Measurements from ENCODE around the gene DPH5. TPM values are rescaled to one million over a fixed set of nuclear protein-coding genes. Genes with fewer than 3 reads are reported as not detected.
"Not testable (repeated sequence)": the region's sequence is repeated elsewhere in the genome, so short reads cannot be mapped to it uniquely, and the experiment has no call there.

DPH5 gene, protein sequence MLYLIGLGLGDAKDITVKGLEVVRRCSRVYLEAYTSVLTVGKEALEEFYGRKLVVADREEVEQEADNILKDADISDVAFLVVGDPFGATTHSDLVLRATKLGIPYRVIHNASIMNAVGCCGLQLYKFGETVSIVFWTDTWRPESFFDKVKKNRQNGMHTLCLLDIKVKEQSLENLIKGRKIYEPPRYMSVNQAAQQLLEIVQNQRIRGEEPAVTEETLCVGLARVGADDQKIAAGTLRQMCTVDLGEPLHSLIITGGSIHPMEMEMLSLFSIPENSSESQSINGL
- 10 to 100 TPM; 28.6 to 28.7 TPM for total RNA-seq
- long read RNA-seq, transcript DPH5-203 (8 exons, 1,316 nt): major isoform, 37 of 52 reads
- long read RNA-seq, partial matches to known transcripts: 0 of 52 reads
- long read RNA-seq, other reads (novel, unspliced or antisense): 10 of 52 reads

- DNase-seq (peak; percentile 94), ATAC-seq (peak; percentile 97 to 99)
- intact Hi-C loops (cut with DNase I): loop anchor here in 1 of 2 donors (5.0 to 10.0 kb wide), 2 partner anchors 89 to 211 kb away; partner anchors contain the start of gene S1PR1
These were observed at the start of gene DPH5 for GRCh38 chr1:101025657-101026429. DPH5 (minus strand) TSS chr1:101025784; CDS start chr1:101025443, 341 bp downstream.

DNA sequence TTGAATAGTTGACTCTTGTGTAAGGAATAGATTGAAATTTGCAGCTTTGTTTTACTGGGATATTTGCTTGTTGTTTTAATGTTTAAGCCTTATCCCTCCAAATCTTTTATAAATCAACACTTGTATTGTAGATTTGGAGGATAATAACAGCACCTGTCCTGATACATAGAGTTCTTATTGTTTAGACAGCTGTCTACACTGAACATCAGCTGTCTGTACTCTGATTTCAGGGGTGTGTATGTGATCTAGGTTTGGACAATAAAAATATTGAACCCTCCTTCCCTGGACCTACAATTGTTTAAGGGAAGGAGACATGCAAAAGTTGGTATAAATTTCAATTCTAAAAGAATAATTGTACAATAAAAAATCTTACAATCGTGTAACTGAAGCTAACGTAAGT is 48.3 kb upstream of the DPH5 start:
- no peak for DNase-seq
- no peak for ATAC-seq
- intact Hi-C loops (cut with DNase I): no loop called here

DNA sequence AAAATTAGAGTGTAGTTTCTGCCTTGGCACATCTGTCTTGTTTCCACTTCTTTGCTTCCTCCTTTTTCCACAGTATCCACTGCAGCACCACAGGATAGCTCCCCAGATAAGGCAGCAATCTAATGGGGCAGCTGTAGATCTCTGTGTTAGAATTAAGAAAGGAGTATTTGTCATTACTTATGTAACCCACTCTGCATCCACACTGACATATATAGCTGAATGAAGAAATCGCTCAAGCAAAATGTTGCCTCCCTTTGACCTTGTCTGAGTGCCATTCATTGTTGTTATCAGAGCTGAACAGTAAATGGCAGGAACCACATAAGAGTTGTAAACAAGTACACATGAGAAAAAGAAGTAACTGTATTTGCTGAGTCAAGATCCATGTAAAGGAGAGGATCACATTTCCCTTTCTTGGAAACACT is 45.9 kb upstream of the DPH5 start:
- DNase-seq (no peak), ATAC-seq (no peak)
- intact Hi-C loops (cut with DNase I): no loop called here

GRCh38 chr1:101069158-101069557 is 43.6 kb upstream of the DPH5 start:
- ATAC-seq (no peak), DNase-seq (no peak)
- intact Hi-C loops (cut with DNase I): no loop called here

DNA sequence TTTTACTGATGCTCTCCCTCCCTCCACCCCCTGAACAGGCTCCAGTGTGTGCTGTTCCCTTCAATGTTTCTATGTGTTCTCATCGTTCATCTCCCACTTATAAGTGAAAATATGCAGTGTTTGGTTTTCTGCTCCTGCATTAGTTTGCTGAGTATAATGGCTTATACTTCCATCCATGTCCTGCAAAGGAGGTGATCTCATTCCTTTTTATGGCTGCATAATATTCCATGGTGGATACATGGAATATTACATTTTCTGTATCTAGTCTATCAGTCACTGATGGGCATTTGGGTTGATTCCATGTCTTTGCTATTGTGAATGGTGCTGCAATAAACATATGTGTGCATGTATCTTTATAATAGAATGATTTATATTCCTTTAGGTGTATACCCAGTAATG is 41.4 kb upstream of the DPH5 start:
- DNase-seq; intact Hi-C loops (cut with DNase I); ATAC-seq: not testable (repeated sequence)

GRCh38 chr1:101066260-101066936 is 40.8 kb upstream of the DPH5 start:
- DNase-seq: no peak
- no peak for ATAC-seq
- intact Hi-C loops (cut with DNase I): no loop called here

DNA sequence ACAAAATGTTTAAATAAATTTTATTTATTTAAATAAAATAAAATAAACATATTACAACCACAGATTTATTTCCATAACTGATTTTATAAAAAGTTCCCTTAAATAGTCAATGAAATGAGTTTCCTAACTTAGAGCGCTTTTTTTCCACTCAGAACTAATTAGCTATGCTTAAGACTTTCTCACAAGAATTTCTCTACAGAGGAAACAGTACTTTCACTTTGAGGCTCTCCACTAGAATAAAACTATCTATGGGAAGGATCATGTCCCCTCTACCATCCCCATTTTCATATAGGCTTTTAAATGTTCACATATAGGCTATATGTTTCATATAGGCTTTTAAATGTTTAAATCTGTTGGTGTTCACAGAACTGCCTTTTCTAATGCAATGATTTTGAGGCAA is 40.0 kb upstream of the DPH5 start:
- intact Hi-C loops (cut with DNase I): no loop called here
- ATAC-seq: no peak
- no peak for DNase-seq

GRCh38 chr1:101064697-101065096 is 39.1 kb upstream of the DPH5 start:
- ATAC-seq (no peak), DNase-seq (no peak)
- intact Hi-C loops (cut with DNase I): no loop called here

GRCh38 chr1:101060992-101061391 is 35.4 kb upstream of the DPH5 start:
- ATAC-seq (no peak), DNase-seq (no peak)
- intact Hi-C loops (cut with DNase I): no loop called here

DNA sequence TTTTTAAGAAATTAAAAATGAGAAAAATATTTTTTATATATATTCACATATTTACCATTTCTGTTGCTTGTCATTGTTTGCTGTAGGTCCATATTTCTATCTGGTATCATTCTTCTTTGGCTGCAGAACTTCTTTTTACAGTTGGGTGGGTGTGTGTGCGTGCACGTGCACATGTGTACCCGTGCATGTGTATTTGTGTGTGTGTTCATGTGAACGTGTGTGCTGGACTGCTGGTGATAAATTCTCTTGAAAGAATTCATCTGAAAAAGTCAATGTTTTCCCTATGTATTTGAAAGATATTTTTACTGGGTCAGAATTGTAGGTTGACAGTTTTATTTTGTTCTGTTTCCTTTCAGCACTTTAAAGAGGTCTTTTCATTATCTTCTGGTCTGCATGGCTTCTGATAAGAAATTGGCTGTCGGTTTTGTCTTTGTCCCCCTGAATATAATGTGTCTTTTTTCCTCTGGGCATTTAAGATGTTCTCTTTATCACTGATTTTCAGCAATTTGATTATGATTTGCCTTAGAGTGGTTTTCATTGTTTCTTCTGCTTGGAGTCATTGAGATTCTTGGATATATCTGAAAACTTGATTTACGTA is 34.5 kb upstream of the DPH5 start:
- no peak for DNase-seq
- intact Hi-C loops (cut with DNase I): no loop called here
- no peak for ATAC-seq

DNA sequence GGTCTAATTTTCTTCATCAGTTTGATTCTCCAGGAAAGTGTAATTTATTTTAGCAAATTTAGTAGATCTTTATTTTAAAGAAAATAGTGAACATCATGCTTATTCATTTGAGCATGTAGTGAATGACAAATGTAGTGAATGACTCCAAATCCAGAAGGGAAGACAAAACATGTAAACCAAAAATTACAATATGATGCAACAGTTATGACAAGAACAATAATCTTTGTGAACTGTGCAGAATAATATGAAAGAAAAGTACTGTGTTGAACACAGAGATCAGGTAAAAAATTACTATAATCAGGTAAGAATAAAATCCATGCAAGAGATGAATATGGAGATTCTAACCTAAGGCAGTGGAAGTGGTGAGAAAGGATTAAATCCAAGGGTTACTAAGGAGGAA is 30.0 kb upstream of the DPH5 start:
- intact Hi-C loops (cut with DNase I): no loop called here

DNA sequence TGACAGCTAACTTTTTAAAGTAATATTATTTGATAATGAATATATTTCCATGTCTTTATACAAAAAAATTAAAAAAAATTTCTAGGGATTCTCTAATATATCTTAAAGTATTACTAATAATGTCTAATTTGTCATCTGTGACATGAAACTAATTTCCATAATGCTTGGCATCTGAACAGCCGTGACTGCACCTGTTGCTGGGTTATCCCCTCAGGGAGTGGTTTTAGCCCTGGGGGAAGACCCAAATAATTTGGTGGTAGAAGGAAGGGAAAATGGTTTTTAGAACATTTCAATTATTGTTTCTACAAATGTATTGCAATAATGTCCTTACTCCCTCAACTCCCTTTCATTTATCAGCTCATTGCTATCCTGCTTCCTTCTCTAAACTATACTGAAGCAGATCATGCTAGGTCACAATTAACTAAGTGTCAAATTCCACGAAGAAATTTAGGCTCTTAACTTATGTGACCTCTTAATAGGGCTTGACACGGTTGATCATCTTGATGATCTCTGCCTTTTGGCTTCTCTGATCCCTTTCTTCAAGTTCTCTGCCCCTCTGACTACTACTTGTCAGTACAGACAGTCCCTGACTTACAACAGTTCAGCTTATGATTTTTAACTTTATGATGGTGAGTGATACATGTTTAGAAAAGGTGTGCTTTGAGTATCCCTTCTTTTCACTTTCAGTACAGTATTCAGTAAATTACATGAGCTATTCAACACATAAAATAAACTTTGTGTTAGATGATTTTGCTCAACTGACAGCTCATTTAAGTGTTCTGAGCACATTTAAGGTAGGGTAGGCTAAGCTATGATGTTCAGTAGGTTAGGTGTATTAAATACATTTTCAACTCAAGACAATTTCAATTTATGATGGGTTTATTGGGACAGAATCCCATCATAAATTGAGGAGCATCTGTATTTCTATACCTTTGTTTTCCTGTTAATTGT is 26.4 kb upstream of the DPH5 start:
- DNase-seq: no peak
- no peak for ATAC-seq
- intact Hi-C loops (cut with DNase I): no loop called here

More for the DNA sequence above, 30.0 kb upstream of the DPH5 start:
- no peak for ATAC-seq
- no peak for DNase-seq

GRCh38 chr1:101050869-101051268 is 25.3 kb upstream of the DPH5 start:
- intact Hi-C loops (cut with DNase I): no loop called here
- ATAC-seq (no peak), DNase-seq (no peak)

DNA sequence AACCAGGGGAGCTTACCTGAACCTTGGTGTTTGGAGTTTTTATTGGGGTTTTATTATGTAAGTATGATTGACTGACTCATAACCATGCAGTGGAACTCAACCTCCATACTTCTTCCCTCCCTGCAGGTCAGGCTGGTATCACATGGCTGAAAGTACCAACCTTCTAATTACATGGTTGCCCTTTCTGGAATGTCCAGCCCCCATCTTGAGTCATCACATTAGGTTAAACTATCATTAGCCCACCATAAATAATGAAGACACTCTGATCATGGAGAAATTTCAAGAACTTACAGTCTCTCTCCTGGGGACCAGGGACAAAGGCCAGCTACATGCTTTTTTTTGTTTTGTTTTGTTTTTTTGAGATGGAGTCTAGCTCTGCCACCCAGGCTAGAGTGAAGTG is 19.2 kb upstream of the DPH5 start:
- ATAC-seq: no peak
- no peak for DNase-seq
- intact Hi-C loops (cut with DNase I): no loop called here

- DNase-seq: no peak
- no peak for ATAC-seq
- intact Hi-C loops (cut with DNase I): no loop called here
These were observed 18.7 kb upstream of the DPH5 start for GRCh38 chr1:101044259-101044658.

DNA sequence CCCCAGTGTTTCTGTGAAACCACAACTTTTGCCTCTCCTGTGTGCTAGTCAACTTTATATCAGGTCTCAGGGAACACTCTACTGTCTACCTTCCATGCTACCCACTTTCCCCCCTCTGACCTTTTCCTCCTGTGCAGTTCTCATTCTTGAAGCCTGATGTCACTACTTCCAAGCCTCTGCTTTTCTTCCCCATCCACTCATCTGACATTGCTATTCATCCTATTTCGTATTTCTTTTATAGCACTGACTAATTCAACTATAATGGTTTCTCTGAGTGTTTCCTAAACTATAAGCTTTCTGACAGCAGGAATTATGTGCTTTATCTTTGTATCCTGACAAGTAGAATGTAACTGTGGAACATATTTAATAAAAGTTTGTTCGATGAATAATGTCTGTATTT is 18.2 kb upstream of the DPH5 start:
- ATAC-seq (peak; percentile 60 to 67), DNase-seq (no peak)
- intact Hi-C loops (cut with DNase I): no loop called here

GRCh38 chr1:101041300-101041699 is 15.7 kb upstream of the DPH5 start:
- ATAC-seq: no peak

GRCh38 chr1:101040666-101041065 is 15.1 kb upstream of the DPH5 start:
- intact Hi-C loops (cut with DNase I): no loop called here
- DNase-seq (no peak), ATAC-seq (no peak)

More at GRCh38 chr1:101041300-101041699, 15.7 kb upstream of the DPH5 start:
- intact Hi-C loops (cut with DNase I): no loop called here
- no peak for DNase-seq
